Activated naive CD4-positive, alpha-beta T cell treated with Interleukin-2 at 50 U/mL for 16 hours (primary cell): ENCODE data around the gene CCDC182.

Experiments
- DNase-seq: peaks from one replicate; pipeline ENCODE4 v3.0.0-alpha.2; 2020

The CCDC182 gene

DNA sequence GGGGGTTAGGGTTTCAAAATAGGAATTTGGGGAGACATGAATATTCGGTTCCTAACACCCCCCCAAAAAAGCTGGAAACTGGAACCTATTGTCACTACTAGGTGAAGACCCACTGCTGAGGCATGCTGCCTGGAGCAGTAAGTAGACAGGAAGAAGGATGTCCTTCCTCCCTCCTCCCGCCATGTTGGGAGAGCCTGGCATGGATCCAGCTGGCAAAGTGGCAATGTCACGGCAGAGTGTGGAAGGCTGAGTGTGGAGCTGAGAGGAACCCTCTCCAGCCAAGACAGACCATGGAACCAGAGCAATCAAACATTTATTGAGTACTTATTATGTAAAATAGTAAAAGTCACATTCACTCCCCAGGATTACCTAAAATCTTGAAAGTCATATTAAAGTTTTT lies 49.0 kb downstream of the CCDC182 start:
- DNase-seq = no peak
